HG02798 (cell line): ENCODE results near the gene ENAM.
A peak's percentile ranks its signal among the peaks of the same experiment; 100 is the strongest.

Experiments
- ATAC-seq: cut with Tn5 transposase; IDR thresholded peaks from one replicate; pipeline ENCODE4 v1.9.1; 2021; ENCODE audit warnings: mild to moderate bottlenecking; ENCODE audit not compliant: unreplicated experiment, poor library complexity

Gene ENAM

DNA sequence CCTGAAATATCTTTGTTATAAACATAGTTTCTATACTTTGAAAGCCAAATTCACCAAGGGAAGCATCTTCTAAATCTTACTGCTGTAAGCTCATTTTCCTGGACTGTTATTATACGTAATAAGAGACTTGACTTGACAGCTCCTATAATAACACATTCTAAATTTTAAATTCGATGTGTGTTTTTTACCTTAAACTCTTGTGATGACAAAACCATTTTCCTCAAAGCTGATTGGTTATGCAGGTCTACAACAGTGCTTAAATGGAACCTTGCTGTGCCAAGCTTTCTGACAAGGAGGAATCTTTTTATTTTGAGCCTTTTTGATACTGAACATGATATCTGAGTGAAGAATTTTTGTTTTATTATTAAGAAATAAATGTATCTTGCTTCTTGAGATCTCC is at the start of gene ENAM:
Gene ENAM (plus strand): TSS at position 301 of the 400 bp plus-strand sequence. CDS start 757 bp downstream, outside the sequence.
- ATAC-seq, result no peak

GRCh38 chr4:70581980-70582379 is 46.6 kb upstream of the ENAM start:
- no peak for ATAC-seq

DNA sequence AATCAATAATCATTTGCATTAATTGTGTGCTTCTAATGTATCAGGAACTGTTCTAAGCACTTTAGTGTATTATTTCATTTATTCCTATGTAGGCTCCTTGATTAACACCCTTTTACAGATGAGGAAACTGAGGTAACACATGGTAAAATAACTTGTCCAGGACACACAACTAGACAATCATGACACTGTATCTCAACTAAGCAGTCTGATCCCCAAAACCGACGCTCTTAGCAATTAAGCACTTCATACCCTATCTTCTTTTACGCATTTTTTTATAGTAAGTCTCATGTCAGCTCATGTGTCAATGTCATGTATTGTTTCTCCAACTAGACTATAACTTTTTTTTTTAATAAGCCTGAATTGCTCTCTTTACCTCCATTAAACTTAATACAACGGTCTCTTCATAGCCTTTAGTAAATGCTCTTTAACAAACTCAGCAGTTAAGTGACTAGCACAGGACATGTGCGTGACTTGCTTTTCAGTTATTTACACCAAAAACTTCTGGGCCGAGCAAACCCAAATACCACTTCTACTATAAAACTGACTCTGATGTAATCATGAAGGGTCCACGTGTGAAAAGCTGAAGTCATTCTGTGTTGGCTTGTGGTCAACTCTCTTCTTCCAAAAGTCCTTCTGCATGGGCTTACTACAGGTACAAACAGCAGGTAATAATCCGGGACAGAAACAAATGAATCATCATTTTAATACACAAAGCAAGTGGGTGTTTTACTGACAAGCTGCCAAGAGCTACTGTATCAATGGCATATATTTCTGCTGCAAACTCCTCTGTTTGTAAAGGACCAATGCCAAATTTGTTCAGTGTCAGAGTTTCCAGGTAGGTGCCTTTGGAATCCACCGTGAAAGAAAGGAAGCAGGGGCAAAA is 44.4 kb upstream of the ENAM start:
- no peak for ATAC-seq

DNA sequence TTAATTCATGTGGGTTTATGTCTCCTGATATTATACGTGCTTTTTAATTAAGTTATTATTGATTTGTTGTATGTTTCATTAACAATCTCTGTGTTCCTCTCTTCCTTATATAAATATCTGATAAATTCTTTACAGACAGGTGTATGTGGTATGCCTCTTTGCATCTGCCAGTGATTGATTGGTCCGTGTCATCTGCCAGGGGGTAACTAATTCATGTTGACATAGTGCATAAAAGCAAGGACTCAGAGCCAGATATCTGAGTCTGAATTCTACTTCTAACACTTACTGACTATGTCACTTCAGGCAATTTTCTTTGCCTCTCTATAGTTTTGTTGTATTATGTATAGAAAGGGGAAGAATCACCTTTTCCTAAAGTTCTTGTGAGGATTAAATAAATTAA is 41.7 kb upstream of the ENAM start:
- ATAC-seq, result no peak

GRCh38 chr4:70589785-70590184 is 38.8 kb upstream of the ENAM start:
- ATAC-seq, result peak; percentile 95

GRCh38 chr4:70591955-70592582 is 36.5 kb upstream of the ENAM start, which contains the start of gene AMBN:
TSS of gene AMBN (plus strand) at chr4:70592256. CDS start at chr4:70592359, 103 bp downstream.
- no peak for ATAC-seq

DNA sequence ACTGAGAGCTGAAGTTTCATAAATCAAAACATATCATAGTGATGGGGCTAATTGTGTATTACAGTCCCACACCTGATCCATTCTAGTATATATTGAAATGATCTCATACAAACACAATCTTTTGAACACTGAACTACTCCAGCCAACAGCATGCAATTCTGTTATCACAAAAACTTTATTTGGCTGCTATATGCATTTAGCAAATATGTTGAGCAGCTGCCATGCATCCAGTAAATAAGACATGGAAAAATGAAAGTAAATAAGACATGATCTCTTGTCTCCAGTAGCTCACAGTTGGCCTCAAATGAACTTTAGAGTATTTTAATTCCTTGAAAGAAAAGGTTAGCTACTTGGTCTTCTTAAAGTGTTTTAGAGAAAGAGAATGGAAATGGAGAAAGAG is 34.3 kb upstream of the ENAM start:
- ATAC-seq, result no peak

GRCh38 chr4:70600305-70600704 is 28.2 kb upstream of the ENAM start:
- no peak for ATAC-seq

GRCh38 chr4:70600977-70601376 is 27.6 kb upstream of the ENAM start:
- ATAC-seq, result no peak

DNA sequence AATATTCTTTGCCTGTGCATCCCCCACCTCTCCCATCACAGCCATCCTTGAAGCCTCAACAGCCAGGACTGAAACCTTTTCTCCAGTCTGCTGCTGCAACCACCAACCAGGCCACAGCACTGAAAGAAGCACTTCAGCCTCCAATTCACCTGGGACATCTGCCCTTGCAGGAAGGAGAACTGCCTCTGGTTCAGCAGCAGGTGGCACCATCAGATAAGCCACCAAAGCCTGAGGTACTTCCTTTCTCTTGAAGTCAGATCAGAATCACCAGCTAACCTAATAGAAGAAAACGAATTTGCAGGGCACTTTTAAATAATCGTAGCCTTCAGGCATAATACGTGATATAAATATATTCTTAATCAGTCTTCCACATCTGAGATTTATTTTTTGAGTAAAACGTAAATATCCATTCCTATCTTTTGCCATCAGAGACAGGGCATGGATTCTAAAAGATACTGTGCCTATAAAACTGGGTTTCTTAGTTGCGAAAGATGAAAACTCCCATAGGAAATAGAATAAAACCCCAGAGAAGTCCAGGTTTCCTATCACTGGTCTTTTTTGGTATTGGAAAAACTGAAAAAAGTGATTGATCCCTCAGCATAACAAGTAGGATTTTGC is 27.0 kb upstream of the ENAM start:
- peak; percentile 98 for ATAC-seq

DNA sequence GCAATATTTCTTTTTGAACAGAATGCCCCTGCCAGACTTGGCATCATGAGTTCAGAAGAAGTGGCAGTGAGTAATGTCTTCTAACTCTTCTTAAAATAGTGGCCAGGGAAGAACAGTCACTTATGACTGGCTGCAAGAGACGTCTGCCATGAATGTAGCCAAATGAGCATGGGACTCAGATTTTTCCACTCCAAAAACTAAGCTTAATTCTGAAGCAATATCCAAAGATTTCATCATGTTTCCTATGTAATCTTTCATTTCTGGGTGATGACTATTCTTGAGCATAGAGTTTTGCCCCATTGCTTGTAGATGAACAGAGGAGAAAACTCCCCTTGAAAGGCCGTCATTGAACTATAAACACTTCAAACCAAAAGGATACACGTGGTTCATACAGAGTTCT is 24.7 kb upstream of the ENAM start:
- no peak for ATAC-seq

DNA sequence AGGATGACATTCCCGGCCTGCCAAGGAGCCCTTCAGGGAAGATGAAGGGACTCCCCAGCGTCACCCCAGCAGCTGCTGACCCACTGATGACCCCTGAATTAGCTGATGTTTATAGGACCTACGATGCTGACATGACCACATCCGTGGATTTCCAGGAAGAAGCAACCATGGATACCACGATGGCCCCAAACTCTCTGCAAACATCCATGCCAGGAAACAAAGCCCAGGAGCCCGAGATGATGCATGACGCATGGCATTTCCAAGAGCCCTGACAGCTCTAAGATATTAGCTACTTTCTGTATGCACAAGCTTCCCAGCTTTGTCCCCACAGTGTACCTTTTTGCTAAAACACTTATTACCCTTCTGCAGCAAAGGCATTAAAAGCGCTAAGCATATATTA is 22.1 kb upstream of the ENAM start:
- ATAC-seq, result no peak

- no peak for ATAC-seq
Observed at GRCh38 chr4:70607334-70607853, 21.1 kb upstream of the ENAM start.

- no peak for ATAC-seq
Observed at GRCh38 chr4:70608324-70608723, 20.2 kb upstream of the ENAM start.

DNA sequence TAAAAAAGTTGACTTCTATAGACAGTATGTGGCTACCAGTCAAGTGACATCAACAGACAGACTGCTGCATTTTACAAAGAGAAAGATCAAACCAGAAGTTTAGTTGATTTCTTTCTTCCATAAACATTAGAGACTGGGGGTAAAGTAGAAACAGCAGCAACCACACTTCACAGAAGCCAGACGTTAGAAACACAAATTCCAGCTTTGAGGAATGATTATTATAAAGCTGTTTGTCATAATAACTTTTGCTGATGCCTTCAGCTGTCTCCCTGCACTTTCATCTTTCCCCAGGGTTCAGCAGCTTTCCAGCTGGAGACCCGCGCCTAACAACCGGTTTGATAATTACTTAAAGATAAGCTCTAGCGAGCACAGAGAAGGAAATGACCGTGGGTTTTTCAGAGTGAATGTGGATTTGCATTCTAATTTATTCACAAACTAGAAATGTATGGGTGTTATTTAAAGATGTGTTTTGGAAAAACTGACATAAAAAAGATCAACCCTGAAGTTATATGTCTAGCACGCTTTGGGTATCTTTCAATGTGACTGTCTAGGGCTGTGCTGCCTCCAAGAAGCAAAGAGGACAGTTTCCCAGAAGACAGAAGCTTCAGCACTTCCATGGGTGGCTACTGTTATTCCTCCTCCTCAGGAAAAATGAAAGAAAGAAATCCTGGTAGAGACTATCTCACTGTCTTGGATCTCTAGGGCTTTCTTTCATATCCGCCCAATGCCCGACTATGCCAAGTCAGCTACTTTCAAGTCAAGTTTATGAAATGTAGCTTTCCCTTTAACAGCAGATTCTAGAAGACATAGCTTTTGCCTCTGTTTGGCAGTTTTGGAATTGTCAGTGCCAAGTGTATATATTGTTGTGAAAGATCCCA is 15.0 kb upstream of the ENAM start:
- peak; percentile 49 for ATAC-seq

- no peak for ATAC-seq
Observed at GRCh38 chr4:70614184-70614555, 14.4 kb upstream of the ENAM start.

DNA sequence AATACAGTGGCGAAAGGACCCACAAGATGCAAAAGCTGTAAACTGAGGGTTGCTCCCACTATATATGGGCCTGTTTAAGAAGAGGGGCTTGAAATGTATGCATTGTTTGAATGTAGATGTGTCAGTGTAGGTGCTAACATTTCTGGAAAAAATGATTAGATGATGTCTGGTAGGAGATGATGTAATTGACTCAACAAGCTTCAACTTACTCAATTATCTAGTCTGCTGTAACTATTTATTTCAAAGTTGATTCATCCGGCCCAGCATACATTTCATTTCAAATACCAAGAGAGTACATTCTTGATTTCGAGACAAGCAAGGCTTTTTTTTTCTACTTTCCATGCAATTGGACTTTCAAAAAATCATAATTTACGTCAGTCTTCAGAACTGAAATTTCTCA is 9.3 kb upstream of the ENAM start:
- ATAC-seq, result no peak

GRCh38 chr4:70619778-70620177 is 8.8 kb upstream of the ENAM start:
- ATAC-seq, result no peak

GRCh38 chr4:70623323-70623722 is 5.2 kb upstream of the ENAM start:
- no peak for ATAC-seq

DNA sequence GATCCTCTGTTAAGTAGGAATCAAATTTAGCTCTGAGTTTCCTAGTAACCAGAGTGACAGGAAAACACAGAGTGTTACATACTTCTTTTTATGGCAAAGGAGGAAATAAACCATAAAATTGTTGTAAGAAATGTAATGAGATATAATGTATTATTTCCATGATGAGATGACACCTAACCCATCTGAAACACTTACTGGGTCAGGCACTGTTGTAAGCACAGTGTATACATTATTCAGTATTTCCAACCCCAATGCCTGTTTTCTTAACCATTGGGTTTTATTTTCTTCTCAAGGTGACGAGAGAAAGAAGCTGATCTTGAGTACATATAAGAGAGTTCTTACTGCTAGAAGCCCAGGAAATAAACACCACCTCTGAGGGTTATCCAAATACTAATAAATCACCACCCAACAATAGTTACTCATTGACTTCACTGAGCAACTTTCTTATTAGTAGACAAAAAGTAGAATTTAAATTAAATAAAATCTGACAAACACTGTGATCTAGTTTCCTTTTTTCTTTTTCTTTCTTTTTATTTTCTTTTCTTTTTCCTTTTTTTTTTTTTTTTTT is 4.2 kb upstream of the ENAM start:
- ATAC-seq, result no peak
